NCI-H345 (cell line): Measurements from ENCODE around the gene ALAS1.
"Not testable (repeated sequence)": the region's sequence is repeated elsewhere in the genome, so short reads cannot be mapped to it uniquely, and the experiment has no call there.

Experiments
- DNase-seq: peaks from one replicate; lab custom pipeline; 2025; lab: John Stamatoyannopoulos, UW

ALAS1 gene

DNA sequence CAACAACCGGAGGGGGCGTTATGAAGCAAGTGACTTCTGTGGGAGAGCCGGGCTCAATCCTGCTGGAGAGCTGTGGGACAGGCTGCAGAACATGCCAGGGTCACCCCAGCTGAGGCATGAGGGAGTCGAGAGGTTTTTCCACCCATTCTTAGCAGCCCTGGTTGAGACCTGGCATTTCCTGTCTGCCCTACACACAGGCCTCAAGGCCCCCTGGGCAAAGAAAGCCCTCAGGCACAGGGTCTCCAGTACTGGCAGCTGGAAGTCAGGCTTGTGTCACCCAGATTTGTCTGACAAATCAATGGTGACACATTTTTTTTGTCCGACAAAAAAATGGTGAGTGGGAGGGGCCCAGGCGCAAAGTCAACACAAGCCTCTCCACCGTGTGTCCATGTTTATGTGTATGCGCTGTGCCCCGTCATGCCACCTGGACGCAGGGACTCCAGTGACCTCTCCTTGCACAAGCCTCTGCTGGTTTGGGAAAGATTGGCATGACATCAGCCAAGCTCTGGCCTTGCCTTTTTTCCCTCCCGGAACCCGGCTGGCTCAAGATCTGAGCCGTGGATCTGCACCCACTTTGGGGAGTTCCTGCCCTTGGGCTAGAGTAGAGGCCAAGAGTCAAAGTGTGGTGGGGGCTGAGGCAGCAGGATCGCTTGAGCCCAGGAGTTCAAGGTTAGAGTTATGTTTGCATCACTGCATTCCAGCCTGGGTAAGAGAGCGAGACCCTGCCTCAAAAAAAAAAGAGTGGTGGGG lies 20.8 kb upstream of the ALAS1 start:
- DNase-seq, result no peak

GRCh38 chr3:52177701-52178042 lies 20.3 kb upstream of the ALAS1 start:
- DNase-seq, result no peak

- not testable (repeated sequence) for DNase-seq
Observed at GRCh38 chr3:52178126-52178525, 19.8 kb upstream of the ALAS1 start.

- DNase-seq, result no peak
Observed at GRCh38 chr3:52178537-52178936, 19.4 kb upstream of the ALAS1 start.

DNA sequence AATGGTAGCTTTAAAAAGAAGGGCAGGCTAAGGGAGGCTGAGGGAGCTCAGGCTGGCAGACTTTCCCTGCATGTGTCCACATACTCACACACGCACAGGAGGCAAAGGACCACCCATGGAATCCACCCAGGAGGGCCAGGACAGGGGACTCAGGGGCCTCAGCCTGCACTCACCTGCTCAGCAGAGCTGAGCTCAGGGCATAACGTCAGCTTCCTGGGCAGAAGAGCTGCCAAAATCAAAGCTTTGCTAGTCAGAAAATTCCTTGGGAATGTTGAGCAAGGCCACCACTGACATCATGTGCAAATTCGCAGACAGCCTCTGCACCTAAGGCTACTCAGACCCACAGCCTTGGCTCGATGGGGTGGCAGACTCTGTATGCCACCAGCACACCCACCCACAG lies 16.4 kb upstream of the ALAS1 start:
- no peak for DNase-seq

DNA sequence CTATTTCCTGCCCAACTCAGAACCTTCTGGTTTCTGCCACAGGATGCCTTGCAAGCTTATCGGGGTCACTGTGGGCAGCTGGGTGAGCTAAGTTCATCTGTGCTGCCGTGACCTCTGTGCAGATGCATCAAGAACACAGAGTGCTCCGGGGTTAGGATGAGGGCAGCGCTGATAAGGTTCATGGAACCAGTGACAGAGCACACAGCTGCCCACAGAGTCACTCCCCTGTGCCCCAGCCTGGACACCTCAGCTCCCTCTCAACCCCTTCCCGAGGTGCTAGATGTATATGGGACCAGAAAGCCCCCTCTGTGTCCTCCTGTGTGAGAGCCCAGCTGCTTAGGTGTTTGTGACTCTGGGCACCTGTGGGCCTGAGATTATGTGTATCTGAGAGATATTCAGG lies 15.8 kb upstream of the ALAS1 start:
- no peak for DNase-seq

DNA sequence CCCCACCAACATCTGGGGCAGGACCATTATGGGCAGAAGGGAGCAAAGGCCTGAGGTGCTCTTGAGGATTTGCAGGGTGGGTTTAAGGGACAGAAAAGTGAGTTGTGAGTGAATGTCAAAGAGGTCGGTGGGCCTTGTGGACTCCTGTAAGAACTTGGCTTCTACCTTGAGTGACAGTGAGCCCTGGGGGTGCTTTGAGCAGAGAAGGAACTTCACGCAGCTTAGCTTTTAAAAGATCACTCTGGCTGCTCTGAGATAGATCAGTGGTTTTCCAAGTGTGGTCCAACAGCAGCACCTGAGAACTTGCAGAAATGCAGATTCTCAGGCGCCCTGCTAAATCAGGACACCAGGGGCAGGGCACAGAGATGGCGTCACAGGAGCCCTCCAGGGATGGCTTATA lies 15.3 kb upstream of the ALAS1 start:
- DNase-seq, result no peak

- DNase-seq, result no peak
Observed at GRCh38 chr3:52183786-52184445, 14.0 kb upstream of the ALAS1 start.

GRCh38 chr3:52184690-52185089 lies 13.3 kb upstream of the ALAS1 start:
- DNase-seq, result no peak

- DNase-seq, result no peak
Observed at GRCh38 chr3:52185311-52185710, 12.6 kb upstream of the ALAS1 start.

- no peak for DNase-seq
Observed at GRCh38 chr3:52185837-52186236, 12.1 kb upstream of the ALAS1 start.

- no peak for DNase-seq
Observed at GRCh38 chr3:52186729-52187128, 11.2 kb upstream of the ALAS1 start.

DNA sequence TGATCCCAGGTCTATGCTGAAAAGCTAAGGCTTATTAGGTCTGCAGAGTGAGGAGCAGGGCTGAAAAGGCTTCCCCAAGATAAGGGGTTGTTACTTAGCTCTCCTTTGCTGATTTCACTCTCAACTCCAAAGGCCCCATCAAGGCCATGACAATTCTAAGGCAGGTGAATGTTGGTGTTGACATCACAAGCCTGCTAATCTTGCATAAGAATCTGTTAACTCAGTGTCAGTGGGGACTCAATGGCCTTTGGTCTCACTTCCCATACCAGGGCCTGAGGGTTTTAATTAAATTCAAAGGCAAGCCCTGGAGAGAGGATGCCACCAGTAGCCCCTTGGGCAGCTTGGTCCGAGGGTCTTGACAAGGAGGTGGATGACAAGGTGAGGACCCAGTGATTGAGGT lies 9.4 kb upstream of the ALAS1 start:
- DNase-seq, result no peak

GRCh38 chr3:52190294-52191074 lies 7.5 kb upstream of the ALAS1 start:
- no peak for DNase-seq

- no peak for DNase-seq
Observed at GRCh38 chr3:52191663-52192062, 6.3 kb upstream of the ALAS1 start.

GRCh38 chr3:52193065-52193464 lies 4.9 kb upstream of the ALAS1 start:
- DNase-seq, result no peak

DNA sequence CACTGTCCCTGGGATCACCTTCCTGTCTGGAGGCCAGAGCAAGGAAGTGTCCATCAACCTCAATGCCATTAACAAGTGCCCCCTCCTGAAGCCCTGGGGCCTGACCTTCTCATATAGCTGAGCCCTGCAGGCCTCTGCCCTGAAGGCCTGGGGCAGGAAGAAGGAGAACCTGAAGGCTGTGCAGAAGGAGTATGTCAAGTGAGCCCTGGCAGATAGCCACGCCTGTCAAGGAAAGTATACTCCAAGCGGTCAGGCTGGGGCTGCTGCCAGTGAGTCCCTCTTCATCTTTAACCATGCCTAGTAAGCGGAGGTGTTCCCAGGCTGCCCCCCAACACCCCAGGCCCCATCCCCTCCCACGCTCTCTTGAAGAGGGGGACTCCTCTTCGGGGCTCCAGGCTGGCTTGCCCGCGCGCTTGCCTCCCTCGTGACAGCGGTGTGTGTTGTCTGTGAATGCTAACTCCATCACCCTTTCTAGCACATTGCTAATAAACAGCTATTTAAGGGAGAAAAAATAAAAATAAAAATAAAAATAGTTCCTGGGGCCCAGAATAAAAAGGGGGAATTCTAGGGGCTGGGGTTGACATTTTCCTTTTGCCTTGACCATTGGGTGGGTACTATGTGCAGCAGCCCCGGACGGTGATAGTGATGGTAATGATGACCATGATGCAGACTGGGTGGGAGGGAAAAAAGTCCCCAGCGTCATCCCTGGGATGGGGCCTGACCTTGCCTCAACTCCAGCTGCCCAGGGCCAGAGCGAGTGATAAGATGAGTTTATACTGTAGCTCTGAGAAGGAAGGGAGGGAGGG lies 3.3 kb upstream of the ALAS1 start:
- DNase-seq, result no peak

- no peak for DNase-seq
Observed at GRCh38 chr3:52195291-52195597, 2.7 kb upstream of the ALAS1 start.

GRCh38 chr3:52195823-52196331 lies 2.1 kb upstream of the ALAS1 start:
- no peak for DNase-seq

GRCh38 chr3:52196977-52197376 lies 983 bp upstream of the ALAS1 start:
- no peak for DNase-seq

DNA sequence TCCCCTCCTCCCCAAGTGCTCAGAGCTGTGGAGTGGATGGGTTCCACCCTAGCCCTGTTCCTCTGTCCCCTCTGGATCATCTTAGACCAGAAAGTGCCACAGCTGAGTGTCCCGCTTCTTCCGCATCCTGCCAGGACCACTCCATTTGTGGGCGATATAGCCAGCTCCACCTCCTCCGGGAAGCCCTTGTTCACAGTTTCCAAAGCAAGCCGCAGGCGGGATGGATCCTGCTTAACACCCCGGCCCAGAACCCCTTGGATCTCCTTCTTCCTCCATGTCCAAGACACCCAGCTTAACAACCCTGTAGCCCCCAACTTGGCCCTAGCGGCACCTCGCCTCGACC lies 490 bp upstream of the ALAS1 start:
- DNase-seq, result no peak
